Measurements from ENCODE around the gene LCN15.

- TF ChIP-seq CTCF (optimal IDR thresholded peaks at IDR 0.05 in 1 of 3, IDR thresholded peaks at IDR 0.05 in 1 of 3, conservative IDR thresholded peaks at IDR 0.05 in 1 of 3; ENCODE audit: extremely low read depth in 1 of 3, insufficient read depth in 2 of 3, low read length in 3 of 3), result no peak
- TF ChIP-seq EZH2 (IDR thresholded peaks at IDR 0.05; ENCODE audit: low read length), result no peak
Observed at GRCh38 chr9:136745389-136746154, 18.7 kb downstream of the LCN15 start.

All from keratinocyte (primary cell).